ENCODE measurements around the gene GCG. TPM values are rescaled to one million over a fixed set of nuclear protein-coding genes. Genes with fewer than 3 reads are reported as not detected.

The GCG gene
- total and polyA plus RNA-seq, 4 donors = not detected

GRCh38 chr2:162107361-162107901 is 44.6 kb downstream of the GCG start:
- H3K4me3 ChIP-seq (ENCODE audit: low read depth in 1 of 3, low read length in 3 of 3) = no peak overlapping the region
- no peak for TF ChIP-seq EGR1 (IDR thresholded peaks at IDR 0.05; ENCODE audit: low read depth in 2 of 2)
- no peak for TF ChIP-seq JUND (IDR thresholded peaks at IDR 0.05)
- TF ChIP-seq, protein P1, sequence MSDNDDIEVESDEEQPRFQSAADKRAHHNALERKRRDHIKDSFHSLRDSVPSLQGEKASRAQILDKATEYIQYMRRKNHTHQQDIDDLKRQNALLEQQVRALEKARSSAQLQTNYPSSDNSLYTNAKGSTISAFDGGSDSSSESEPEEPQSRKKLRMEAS (IDR thresholded peaks at IDR 0.05) = no peak
- TF ChIP-seq, protein P2, sequence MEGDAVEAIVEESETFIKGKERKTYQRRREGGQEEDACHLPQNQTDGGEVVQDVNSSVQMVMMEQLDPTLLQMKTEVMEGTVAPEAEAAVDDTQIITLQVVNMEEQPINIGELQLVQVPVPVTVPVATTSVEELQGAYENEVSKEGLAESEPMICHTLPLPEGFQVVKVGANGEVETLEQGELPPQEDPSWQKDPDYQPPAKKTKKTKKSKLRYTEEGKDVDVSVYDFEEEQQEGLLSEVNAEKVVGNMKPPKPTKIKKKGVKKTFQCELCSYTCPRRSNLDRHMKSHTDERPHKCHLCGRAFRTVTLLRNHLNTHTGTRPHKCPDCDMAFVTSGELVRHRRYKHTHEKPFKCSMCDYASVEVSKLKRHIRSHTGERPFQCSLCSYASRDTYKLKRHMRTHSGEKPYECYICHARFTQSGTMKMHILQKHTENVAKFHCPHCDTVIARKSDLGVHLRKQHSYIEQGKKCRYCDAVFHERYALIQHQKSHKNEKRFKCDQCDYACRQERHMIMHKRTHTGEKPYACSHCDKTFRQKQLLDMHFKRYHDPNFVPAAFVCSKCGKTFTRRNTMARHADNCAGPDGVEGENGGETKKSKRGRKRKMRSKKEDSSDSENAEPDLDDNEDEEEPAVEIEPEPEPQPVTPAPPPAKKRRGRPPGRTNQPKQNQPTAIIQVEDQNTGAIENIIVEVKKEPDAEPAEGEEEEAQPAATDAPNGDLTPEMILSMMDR (IDR thresholded peaks at IDR 0.05; ENCODE audit: low read depth, low read length, missing input control) = no peak
- TF ChIP-seq, protein P3, sequence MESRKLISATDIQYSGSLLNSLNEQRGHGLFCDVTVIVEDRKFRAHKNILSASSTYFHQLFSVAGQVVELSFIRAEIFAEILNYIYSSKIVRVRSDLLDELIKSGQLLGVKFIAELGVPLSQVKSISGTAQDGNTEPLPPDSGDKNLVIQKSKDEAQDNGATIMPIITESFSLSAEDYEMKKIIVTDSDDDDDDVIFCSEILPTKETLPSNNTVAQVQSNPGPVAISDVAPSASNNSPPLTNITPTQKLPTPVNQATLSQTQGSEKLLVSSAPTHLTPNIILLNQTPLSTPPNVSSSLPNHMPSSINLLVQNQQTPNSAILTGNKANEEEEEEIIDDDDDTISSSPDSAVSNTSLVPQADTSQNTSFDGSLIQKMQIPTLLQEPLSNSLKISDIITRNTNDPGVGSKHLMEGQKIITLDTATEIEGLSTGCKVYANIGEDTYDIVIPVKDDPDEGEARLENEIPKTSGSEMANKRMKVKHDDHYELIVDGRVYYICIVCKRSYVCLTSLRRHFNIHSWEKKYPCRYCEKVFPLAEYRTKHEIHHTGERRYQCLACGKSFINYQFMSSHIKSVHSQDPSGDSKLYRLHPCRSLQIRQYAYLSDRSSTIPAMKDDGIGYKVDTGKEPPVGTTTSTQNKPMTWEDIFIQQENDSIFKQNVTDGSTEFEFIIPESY (IDR thresholded peaks at IDR 0.05) = no peak
- H3K9me3 ChIP-seq (ENCODE audit: control insufficient read depth in 4 of 4, low read length in 3 of 4) = no peaks in the 10 kb centered on the region
- 61% methylated on average over 4 of the region's 4 CpGs for WGBS
- H3K4me1 ChIP-seq (ENCODE audit: control insufficient read depth in 4 of 4, insufficient read depth in 4 of 4, low read length in 3 of 4) = peaks cover 0 to 8% (median 2%) of the 10 kb centered on the region in 4 donors
- no peaks in the 10 kb centered on the region for H3K36me3 ChIP-seq (ENCODE audit: control insufficient read depth in 4 of 4, insufficient read depth in 3 of 4, low read depth in 1 of 4, low read length in 3 of 4)
- H3K9ac ChIP-seq (ENCODE audit: low read depth in 1 of 2, low read length in 2 of 2) = no peak overlapping the region
- H3K27ac ChIP-seq (ENCODE audit: low read depth in 1 of 2, low read length in 2 of 2) = no peak overlapping the region
- H3K27me3 ChIP-seq (ENCODE audit: control insufficient read depth in 4 of 4, insufficient read depth in 4 of 4, low read length in 3 of 4) = no peaks in the 10 kb centered on the region
- DNase-seq (ENCODE audit: low spot score) = no peak

- H3K4me3 ChIP-seq (ENCODE audit: low read depth in 1 of 3, low read length in 3 of 3) = no peak overlapping the region
- no peaks in the 10 kb centered on the region for H3K9me3 ChIP-seq (ENCODE audit: control insufficient read depth in 4 of 4, low read length in 3 of 4)
- H3K36me3 ChIP-seq (ENCODE audit: control insufficient read depth in 4 of 4, insufficient read depth in 3 of 4, low read depth in 1 of 4, low read length in 3 of 4) = no peaks in the 10 kb centered on the region
- TF ChIP-seq, protein P2 (IDR thresholded peaks at IDR 0.05; ENCODE audit: low read depth, low read length, missing input control) = no peak
- TF ChIP-seq FOXA2 (IDR thresholded peaks at IDR 0.05) = no peak
- TF ChIP-seq, protein P1 (IDR thresholded peaks at IDR 0.05) = no peak
- no peak for TF ChIP-seq JUND (IDR thresholded peaks at IDR 0.05)
- TF ChIP-seq RAD21 (IDR thresholded peaks at IDR 0.05) = no peak
- TF ChIP-seq, protein P3 (IDR thresholded peaks at IDR 0.05) = no peak
- TF ChIP-seq, protein P4, sequence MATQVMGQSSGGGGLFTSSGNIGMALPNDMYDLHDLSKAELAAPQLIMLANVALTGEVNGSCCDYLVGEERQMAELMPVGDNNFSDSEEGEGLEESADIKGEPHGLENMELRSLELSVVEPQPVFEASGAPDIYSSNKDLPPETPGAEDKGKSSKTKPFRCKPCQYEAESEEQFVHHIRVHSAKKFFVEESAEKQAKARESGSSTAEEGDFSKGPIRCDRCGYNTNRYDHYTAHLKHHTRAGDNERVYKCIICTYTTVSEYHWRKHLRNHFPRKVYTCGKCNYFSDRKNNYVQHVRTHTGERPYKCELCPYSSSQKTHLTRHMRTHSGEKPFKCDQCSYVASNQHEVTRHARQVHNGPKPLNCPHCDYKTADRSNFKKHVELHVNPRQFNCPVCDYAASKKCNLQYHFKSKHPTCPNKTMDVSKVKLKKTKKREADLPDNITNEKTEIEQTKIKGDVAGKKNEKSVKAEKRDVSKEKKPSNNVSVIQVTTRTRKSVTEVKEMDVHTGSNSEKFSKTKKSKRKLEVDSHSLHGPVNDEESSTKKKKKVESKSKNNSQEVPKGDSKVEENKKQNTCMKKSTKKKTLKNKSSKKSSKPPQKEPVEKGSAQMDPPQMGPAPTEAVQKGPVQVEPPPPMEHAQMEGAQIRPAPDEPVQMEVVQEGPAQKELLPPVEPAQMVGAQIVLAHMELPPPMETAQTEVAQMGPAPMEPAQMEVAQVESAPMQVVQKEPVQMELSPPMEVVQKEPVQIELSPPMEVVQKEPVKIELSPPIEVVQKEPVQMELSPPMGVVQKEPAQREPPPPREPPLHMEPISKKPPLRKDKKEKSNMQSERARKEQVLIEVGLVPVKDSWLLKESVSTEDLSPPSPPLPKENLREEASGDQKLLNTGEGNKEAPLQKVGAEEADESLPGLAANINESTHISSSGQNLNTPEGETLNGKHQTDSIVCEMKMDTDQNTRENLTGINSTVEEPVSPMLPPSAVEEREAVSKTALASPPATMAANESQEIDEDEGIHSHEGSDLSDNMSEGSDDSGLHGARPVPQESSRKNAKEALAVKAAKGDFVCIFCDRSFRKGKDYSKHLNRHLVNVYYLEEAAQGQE (IDR thresholded peaks at IDR 0.05) = no peak
- TF ChIP-seq EGR1 (IDR thresholded peaks at IDR 0.05; ENCODE audit: low read depth in 2 of 2) = no peak
- no peak for TF ChIP-seq HNF4A (conservative IDR thresholded peaks at IDR 0.05)
- no peak for TF ChIP-seq NR2F2 (IDR thresholded peaks at IDR 0.05)
- TF ChIP-seq RXRA (IDR thresholded peaks at IDR 0.05) = no peak
- TF ChIP-seq ATF3 (IDR thresholded peaks at IDR 0.05) = no peak
- TF ChIP-seq HNF4G (IDR thresholded peaks at IDR 0.05) = no peak
- no peak for TF ChIP-seq GABPA (IDR thresholded peaks at IDR 0.05 in 1 of 2, conservative IDR thresholded peaks at IDR 0.05 in 1 of 2)
- no peak for DNase-seq (ENCODE audit: low spot score)
- H3K4me1 ChIP-seq (ENCODE audit: control insufficient read depth in 4 of 4, insufficient read depth in 4 of 4, low read length in 3 of 4) = peaks cover 0 to 3% (median 1%) of the 10 kb centered on the region in 4 donors
- H3K9ac ChIP-seq (ENCODE audit: low read depth in 1 of 2, low read length in 2 of 2) = no peak overlapping the region
- H3K27ac ChIP-seq (ENCODE audit: low read depth in 1 of 2, low read length in 2 of 2) = no peak overlapping the region
- WGBS = 93% methylated on average over 1 of the region's 1 CpG
- H3K27me3 ChIP-seq (ENCODE audit: control insufficient read depth in 4 of 4, insufficient read depth in 4 of 4, low read length in 3 of 4) = no peaks in the 10 kb centered on the region
Measured at GRCh38 chr2:162106746-162107145, 45.3 kb downstream of the GCG start.
